Omental fat pad (tissue), 4 donors: Measurements from ENCODE around the gene PLA2G2E. TPM values are rescaled to one million over a fixed set of nuclear protein-coding genes. Genes with fewer than 3 reads are reported as not detected.

ENCODE experiments used
- ATAC-seq: fragments of 150-250 bp; one replicate; pipeline ENCODE4 v1.9.1; 2016; ENCODE audit warnings: mild to moderate bottlenecking, moderate library complexity; ENCODE audit not compliant: low FRiP score
- DNase-seq: peaks from one replicate; pipeline ENCODE4 v3.0.0-alpha.2; 2019; ENCODE audit warnings: low spot score
- CTCF ChIP-seq, 3 donors: fragments of 450-650 bp; IDR thresholded peaks; one replicate each; pipeline ENCODE4 v1.5.1; 2016 to 2017; ENCODE audit warnings: antibody characterized with exemption in 3 of 3, mild to moderate bottlenecking in 3 of 3, moderate library complexity in 2 of 3
- total RNA-seq, 4 donors: library from RNA; depleted of rRNA; stranded (reverse); fragments of >200 nt; gene quantifications; one replicate each; pipeline ENCODE4 v1.1.0, GENCODE V29; 2016

The PLA2G2E gene
- not detected for total RNA-seq

DNA sequence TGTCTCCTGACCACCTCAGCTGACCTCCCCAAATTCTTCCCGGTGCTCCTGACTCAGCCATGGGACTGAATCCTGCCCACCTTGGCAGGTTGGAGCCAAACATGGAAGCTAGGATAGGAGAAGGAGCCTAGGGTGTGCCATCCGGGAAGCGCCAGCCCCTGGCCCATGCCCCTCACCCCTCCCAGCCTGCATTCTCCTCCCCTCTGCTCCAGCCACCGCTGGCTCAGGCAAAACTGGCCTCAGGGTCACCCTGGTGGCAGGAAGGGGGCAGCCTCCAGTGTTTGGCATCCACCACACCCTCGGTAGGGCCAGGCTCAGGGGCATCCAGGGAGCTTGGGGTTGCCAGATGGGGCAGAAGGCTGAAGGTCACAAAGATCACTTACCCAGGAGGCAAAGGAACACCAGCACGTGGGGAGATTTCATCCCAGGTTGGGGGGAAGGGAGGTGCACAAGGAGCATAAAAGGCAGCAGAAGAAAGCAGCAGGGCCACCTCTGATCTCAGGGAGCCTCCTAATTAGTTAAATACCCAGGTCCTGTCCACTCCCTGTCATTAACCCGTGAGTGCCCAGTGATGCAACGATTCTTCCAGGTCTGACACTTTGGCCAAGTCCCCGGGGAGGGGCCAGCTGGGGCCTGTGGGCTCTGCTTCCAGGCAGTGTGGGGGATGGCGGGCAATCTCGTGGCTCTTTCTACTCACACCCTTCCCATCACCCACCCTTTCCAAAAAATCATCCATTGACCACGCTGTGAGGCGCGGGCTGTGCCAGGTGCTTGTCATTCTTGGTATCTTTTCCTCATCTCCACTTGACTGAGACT is at the start of gene PLA2G2E:
TSS of gene PLA2G2E (minus strand) at position 481 of the 816 bp plus-strand sequence. CDS start at position 423, 58 bp downstream.
- ATAC-seq (no peak), DNase-seq (no peak)
- TF ChIP-seq CTCF (IDR thresholded peaks at IDR 0.05): no peak

GRCh38 chr1:19971664-19972063 is 48.2 kb upstream of the PLA2G2E start:
- no peak for TF ChIP-seq CTCF (IDR thresholded peaks at IDR 0.05)
- ATAC-seq (no peak), DNase-seq (no peak)

GRCh38 chr1:19969898-19970660 is 46.7 kb upstream of the PLA2G2E start:
- TF ChIP-seq CTCF (IDR thresholded peaks at IDR 0.05): no peak
- no peak for ATAC-seq
- no peak for DNase-seq

DNA sequence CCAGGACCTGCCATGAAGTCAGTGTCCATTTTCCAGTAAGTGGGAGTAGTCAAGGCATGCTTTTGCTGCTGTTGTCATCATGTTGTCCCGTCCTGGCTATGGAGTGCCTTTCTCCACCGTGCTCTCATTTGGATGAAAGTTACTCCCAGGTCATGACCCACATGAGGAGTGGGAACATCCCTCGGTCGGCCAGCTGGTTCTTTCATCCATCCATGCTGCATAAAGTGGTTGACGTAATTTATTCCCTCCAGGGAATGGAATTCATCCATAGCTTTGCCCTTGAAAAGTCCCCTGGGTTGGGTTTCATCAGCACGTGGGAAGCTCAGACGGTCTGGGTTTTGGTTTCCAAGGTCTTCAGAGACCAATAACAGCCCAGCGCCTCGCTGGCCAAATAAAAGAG is 44.4 kb upstream of the PLA2G2E start:
- DNase-seq (no peak), ATAC-seq (no peak)
- no peak for TF ChIP-seq CTCF (IDR thresholded peaks at IDR 0.05)

DNA sequence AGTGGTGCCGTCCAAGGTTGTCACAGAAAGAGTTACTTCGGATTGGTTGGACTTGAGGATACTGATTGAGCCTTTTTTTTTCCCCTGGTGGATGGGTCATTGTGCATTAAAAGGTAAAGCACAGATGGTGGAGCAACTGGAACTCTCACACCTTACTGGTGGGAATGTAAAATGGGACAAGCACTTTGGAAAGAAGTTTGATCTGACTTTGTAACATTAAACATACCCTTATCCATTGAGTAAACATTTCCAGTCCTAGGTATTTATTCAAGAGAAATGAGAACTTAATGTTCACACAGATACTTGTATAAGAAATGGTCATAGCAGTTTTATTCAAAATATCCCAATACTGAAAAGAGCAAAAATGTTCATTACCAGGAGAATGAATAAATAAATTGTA is 41.1 kb upstream of the PLA2G2E start:
- no peak for ATAC-seq
- no peak for TF ChIP-seq CTCF (IDR thresholded peaks at IDR 0.05)
- DNase-seq: no peak

DNA sequence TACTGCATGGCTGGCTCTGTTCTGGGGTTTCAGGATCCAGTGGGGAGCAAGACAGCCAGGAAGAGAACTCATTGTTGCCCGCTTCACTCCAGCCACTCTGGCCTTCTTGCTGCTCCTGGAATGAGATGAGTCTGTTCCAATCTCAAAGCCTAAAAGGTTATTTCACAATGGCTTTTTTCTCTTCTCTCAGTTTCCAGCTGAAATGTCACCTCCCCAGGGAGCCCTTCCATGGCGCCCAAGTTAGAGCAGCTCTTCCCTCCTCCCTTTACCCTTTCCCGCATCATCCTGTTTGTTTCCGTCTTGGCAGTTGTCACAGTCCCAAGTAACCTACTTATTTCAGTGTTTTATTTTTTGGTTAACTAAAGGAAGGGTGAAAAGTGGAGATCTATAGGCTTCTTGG is 40.2 kb upstream of the PLA2G2E start:
- no peak for TF ChIP-seq CTCF (IDR thresholded peaks at IDR 0.05)
- DNase-seq (no peak), ATAC-seq (no peak)
